ENCODE measurements around the gene CLDN4.
A peak's percentile ranks its signal among the peaks of the same experiment; 100 is the strongest.

The CLDN4 gene

GRCh38 chr7:73860859-73861258 is 30.1 kb downstream of the CLDN4 start, which contains the start of gene TMEM270:
TSS of gene TMEM270 (plus strand) at chr7:73861159. CDS start at chr7:73861195, 36 bp downstream.
- TF ChIP-seq, protein P1, sequence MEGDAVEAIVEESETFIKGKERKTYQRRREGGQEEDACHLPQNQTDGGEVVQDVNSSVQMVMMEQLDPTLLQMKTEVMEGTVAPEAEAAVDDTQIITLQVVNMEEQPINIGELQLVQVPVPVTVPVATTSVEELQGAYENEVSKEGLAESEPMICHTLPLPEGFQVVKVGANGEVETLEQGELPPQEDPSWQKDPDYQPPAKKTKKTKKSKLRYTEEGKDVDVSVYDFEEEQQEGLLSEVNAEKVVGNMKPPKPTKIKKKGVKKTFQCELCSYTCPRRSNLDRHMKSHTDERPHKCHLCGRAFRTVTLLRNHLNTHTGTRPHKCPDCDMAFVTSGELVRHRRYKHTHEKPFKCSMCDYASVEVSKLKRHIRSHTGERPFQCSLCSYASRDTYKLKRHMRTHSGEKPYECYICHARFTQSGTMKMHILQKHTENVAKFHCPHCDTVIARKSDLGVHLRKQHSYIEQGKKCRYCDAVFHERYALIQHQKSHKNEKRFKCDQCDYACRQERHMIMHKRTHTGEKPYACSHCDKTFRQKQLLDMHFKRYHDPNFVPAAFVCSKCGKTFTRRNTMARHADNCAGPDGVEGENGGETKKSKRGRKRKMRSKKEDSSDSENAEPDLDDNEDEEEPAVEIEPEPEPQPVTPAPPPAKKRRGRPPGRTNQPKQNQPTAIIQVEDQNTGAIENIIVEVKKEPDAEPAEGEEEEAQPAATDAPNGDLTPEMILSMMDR (conservative IDR thresholded peaks at IDR 0.05; ENCODE audit: low read depth, low read length), result no peak
- H3K4me3 ChIP-seq (ENCODE audit: low read length), result no peak within 1 kb of the TSS
- no peak for DNase-seq (ENCODE audit: low read depth)

- TF ChIP-seq, protein P1 (conservative IDR thresholded peaks at IDR 0.05; ENCODE audit: low read depth, low read length), result no peak
- H3K4me3 ChIP-seq (ENCODE audit: low read length), result no peak overlapping the region
- no peak for DNase-seq (ENCODE audit: low read depth)
Measured at GRCh38 chr7:73861305-73861704, 30.5 kb downstream of the CLDN4 start.

GRCh38 chr7:73864981-73865711 is 34.4 kb downstream of the CLDN4 start:
- no peak for DNase-seq (ENCODE audit: low read depth)
- TF ChIP-seq, protein P1 (conservative IDR thresholded peaks at IDR 0.05; ENCODE audit: low read depth, low read length), result no peak
- H3K4me3 ChIP-seq (ENCODE audit: low read length), result no peak overlapping the region

DNA sequence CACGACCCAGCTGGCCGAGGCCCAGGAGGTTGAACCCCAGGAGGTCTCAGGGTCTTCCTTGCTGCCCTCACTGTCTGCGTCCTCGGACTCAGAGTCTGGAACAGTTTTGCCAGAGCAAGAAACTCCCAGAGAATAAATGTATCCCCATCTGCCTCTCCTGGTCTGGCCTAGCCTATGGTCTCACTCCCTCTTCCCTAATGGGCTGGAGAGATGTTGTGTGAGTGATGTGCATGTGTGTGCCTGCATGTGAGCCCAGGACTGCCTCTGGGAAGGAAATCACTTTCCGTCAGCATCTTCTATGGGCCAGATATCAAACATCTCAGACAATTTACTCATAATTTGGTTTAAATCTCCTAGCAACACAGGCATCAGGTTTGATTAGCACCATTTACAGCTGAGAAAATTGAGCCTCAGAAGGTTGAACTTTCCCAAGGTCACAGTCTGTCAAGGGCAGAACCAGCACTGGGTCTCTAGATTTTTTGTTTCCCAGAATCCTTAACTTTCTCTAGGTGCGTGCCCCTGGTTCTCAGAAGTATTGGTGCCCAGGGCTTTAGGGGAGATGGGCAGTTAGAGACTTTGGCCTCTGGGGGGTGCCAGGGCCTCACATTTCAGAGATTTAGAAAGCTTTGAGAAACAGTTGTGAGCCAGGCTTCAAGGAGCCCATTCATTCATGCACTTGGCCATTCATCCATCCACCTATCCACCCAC is 35.1 kb downstream of the CLDN4 start:
- H3K4me3 ChIP-seq (ENCODE audit: low read length), result no peak overlapping the region
- DNase-seq (ENCODE audit: low read depth), result no peak
- TF ChIP-seq, protein P1 (conservative IDR thresholded peaks at IDR 0.05; ENCODE audit: low read depth, low read length), result peak; percentile 85

DNA sequence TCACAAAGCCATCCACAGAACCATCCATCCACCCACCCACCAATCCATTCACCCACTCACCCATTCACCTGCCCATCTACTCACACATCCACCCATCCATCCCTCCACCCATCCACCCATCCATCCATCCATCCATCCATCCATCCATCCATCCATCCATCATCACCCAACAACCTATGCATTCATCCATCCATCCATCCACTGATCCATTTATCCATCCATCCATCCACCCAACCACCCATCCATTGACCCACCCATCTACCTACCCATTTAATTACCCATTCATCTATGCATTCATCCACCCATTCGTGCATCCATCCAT is 35.6 kb downstream of the CLDN4 start:
- H3K4me3 ChIP-seq (ENCODE audit: low read length), result no peak overlapping the region
- DNase-seq (ENCODE audit: low read depth), result no peak
- TF ChIP-seq, protein P1 (conservative IDR thresholded peaks at IDR 0.05; ENCODE audit: low read depth, low read length), result no peak

- no peak overlapping the region for H3K4me3 ChIP-seq (ENCODE audit: low read length)
- TF ChIP-seq, protein P1 (conservative IDR thresholded peaks at IDR 0.05; ENCODE audit: low read depth, low read length), result no peak
- no peak for DNase-seq (ENCODE audit: low read depth)
Measured at GRCh38 chr7:73869011-73869798, 38.4 kb downstream of the CLDN4 start.

Measured in retinal pigment epithelial cell (primary cell).